Activated T-cell treated with anti-CD3 and anti-CD28 coated beads for 48 hours (primary cell): ENCODE measurements around the gene PECR.
A peak's percentile ranks its signal among the peaks of the same experiment; 100 is the strongest.
"Not testable (repeated sequence)": the region's sequence is repeated elsewhere in the genome, so short reads cannot be mapped to it uniquely, and the experiment has no call there.

ENCODE experiments used
- DNase-seq: peaks from one replicate; pipeline ENCODE4 v3.0.0-alpha.2; 2020; ENCODE audit warnings: low read depth

The PECR gene

GRCh38 chr2:216029416-216030129 is 52.0 kb downstream of the PECR start:
- DNase-seq: no peak

GRCh38 chr2:216024779-216025336 is 56.8 kb downstream of the PECR start:
- DNase-seq: no peak

- peak; percentile 25 for DNase-seq
Measured at GRCh38 chr2:216023055-216023648, 58.5 kb downstream of the PECR start.

GRCh38 chr2:216021768-216022565 is 59.6 kb downstream of the PECR start:
- no peak for DNase-seq

GRCh38 chr2:216018709-216019108 is 62.9 kb downstream of the PECR start:
- no peak for DNase-seq

- DNase-seq: peak; percentile 20
Measured at GRCh38 chr2:216017365-216017764, 64.2 kb downstream of the PECR start.

- no peak for DNase-seq
Measured at GRCh38 chr2:216016581-216016980, 65.0 kb downstream of the PECR start.

- DNase-seq: peak; percentile 30
Measured at GRCh38 chr2:216015722-216016464, 65.7 kb downstream of the PECR start.

- DNase-seq: no peak
Measured at GRCh38 chr2:216014986-216015385, 66.6 kb downstream of the PECR start.

- no peak for DNase-seq
Measured at GRCh38 chr2:216014006-216014405, 67.6 kb downstream of the PECR start.

GRCh38 chr2:216013080-216013909 is 68.3 kb downstream of the PECR start, which contains the start of gene MREG:
Gene MREG, minus strand, starts transcription at chr2:216013551. Its CDS starts 224 bp downstream, at chr2:216013327.
- peak; percentile 85 for DNase-seq

GRCh38 chr2:216012830-216013079 is 68.9 kb downstream of the PECR start:
- DNase-seq: no peak

GRCh38 chr2:216012133-216012829 is 69.3 kb downstream of the PECR start:
- DNase-seq: no peak

GRCh38 chr2:216009215-216009614 is 72.4 kb downstream of the PECR start:
- DNase-seq: not testable (repeated sequence)

- DNase-seq: no peak
Measured at GRCh38 chr2:216008387-216008786, 73.2 kb downstream of the PECR start.

GRCh38 chr2:216006164-216006663 is 75.4 kb downstream of the PECR start:
- peak; percentile 43 for DNase-seq

GRCh38 chr2:216004697-216005283 is 76.8 kb downstream of the PECR start:
- no peak for DNase-seq

GRCh38 chr2:216003876-216004696 is 77.5 kb downstream of the PECR start:
- DNase-seq: no peak

- DNase-seq: no peak
Measured at GRCh38 chr2:216002693-216003092, 78.9 kb downstream of the PECR start.
